Aorta (tissue), 5 donors: ENCODE data around the gene ALK. TPM values are rescaled to one million over a fixed set of nuclear protein-coding genes. Genes with fewer than 3 reads are reported as not detected.
"Not testable (repeated sequence)": the region's sequence is repeated elsewhere in the genome, so short reads cannot be mapped to it uniquely, and the experiment has no call there.

Source experiments
- ATAC-seq: fragments of 200-7000 bp; cut with Tn5 transposase; one replicate; pipeline ENCODE4 v1.9.1; 2022; ENCODE audit warnings: moderate library complexity; ENCODE audit not compliant: low FRiP score
- DNase-seq, 2 donors: peaks; one replicate each; pipeline ENCODE4 v3.0.0-alpha.2; 2020
- H3K27ac ChIP-seq, 2 donors: one replicate each; pipeline ENCODE4 v1.5.1; 2013; ENCODE audit warnings: low read length in 2 of 2, mild to moderate bottlenecking in 2 of 2, moderate library complexity in 2 of 2, control low read depth in 1 of 2, inconsistent platforms in 1 of 2, low read depth in 1 of 2
- H3K27me3 ChIP-seq, 2 donors: one replicate each; pipeline ENCODE4 v1.6.1; 2013; ENCODE audit warnings: control low read depth in 1 of 2, low read length in 1 of 2, mild to moderate bottlenecking in 1 of 2, moderate library complexity in 1 of 2; ENCODE audit not compliant: insufficient read depth in 2 of 2, control insufficient read depth in 1 of 2
- H3K36me3 ChIP-seq, 2 donors: one replicate each; pipeline ENCODE4 v1.6.1; 2013; ENCODE audit warnings: control low read depth in 1 of 2, low read length in 1 of 2, mild to moderate bottlenecking in 1 of 2; ENCODE audit not compliant: insufficient read depth in 2 of 2, control insufficient read depth in 1 of 2
- H3K4me1 ChIP-seq, 2 donors: one replicate each; pipeline ENCODE4 v1.6.1; 2013; ENCODE audit warnings: low read length in 2 of 2, control low read depth in 1 of 2, mild to moderate bottlenecking in 1 of 2, moderate library complexity in 1 of 2; ENCODE audit not compliant: insufficient read depth in 2 of 2, control insufficient read depth in 1 of 2
- H3K4me3 ChIP-seq, 2 donors: one replicate each; pipeline ENCODE4 v1.5.1; 2013; ENCODE audit warnings: low read length in 2 of 2, control low read depth in 1 of 2, mild to moderate bottlenecking in 1 of 2
- H3K9me3 ChIP-seq: one replicate; pipeline ENCODE4 v1.6.1; 2013; ENCODE audit warnings: mild to moderate bottlenecking, low read length; ENCODE audit not compliant: control insufficient read depth
- WGBS, 2 donors: extraction: QIAGEN DNeasy Blood & Tissue Kit; methylation state at CpG; one replicate each; pipeline ENCODE4 v1.1.7; 2013; 5-methylcytosine and 5-hydroxymethylcytosine counted together
- intact Hi-C, 2 donors: fragments of 100-400 bp; cut with DNase I; formaldehyde crosslinking; loops; one replicate each; pipeline versions ENCODE4 v1.14.2 to v1.15.0; 2022
- polyA plus RNA-seq, 2 donors: library from polyadenylated mRNA; stranded (reverse); fragments of 200-250 nt; gene quantifications; one replicate each; pipeline ENCODE4 v1.2.3, GENCODE V29; 2013
- total RNA-seq, 2 donors: library from RNA; stranded (reverse); fragmentation: NEBNext Ultra II Directional; extraction: Animal tissue kit (Norgen Biotek cat#: 25700); gene quantifications; one replicate each; pipeline ENCODE4 v1.2.1, GENCODE V29; 2021
- donor health status: healthy with polysubstance abuse.
- donor health status: Bipolar disorder and iron deficiency.
- donor health status: DM: no; HTN: no; CAD: no.
- donor health status: DM: no; HTN: no; CAD: no.
- donor health status: DM: yes; HTN: yes; CAD: no.

ALK gene
- total and polyA plus RNA-seq, 4 donors, result 0.13 to 0.30 TPM; not detected in 2

DNA sequence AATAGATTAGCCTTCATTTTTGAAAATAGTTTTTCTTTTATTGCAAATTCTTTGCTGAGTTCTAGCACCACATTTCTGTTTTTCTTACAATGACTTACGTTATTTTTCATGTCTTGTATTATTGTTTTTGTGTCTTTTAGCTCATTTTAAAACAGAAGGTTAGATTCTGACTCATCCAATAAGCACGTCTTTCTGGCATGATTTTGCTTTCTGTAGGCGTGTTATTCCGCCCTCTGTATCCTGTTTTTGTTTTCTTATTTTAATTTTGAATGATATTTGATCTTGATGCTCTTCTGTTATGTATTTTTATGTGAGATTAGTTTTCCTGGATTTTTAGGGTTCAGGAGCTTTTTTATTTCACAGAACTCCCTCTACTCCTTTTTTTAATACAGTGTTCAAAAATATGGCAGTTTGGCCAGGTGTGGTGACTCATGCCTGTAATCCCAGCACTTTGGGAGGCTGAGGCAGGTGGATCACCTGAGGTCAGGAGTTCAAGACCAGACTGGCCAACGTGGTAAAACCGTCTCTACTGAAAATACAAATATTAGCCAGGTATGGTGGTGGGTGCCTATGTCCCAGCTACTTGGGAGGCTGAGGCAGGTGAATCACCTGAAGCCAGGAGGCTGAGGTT lies 661.1 kb downstream of the ALK start:
- Histone ChIP-seq H3K9me3 (peaks cover 7% of the 10 kb centered on the region), H3K4me3 (no peak overlapping the region), H3K27ac (no peak overlapping the region), H3K36me3 (no peaks in the 10 kb centered on the region), H3K4me1 (no peaks in the 10 kb centered on the region), H3K27me3 (no peaks in the 10 kb centered on the region)
- intact Hi-C loops, result no loop called here
- ATAC-seq, result no peak
- DNase-seq, result no peak
- WGBS, 2 donors, result 40 to 46% methylated on average over 6 of the region's 6 CpGs

DNA sequence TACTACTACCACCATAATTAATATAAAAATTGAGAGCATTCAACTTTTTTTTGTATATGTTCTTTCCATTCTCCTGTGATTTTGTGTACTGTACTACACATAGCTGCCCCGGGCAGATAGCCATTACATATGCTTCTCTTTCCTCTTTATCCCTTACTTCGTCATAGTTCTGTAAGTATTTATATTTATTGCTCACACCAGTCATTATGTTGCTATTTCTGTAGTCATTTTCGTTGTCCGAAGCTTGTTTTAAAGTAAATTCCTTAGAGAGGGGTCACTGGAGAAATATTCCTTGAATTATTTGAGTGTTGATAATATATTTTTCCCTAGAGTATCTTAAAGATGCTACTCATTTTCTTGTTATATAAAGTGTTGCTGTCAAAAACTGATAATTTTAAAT lies 662.2 kb downstream of the ALK start:
- intact Hi-C loops, result no loop called here
- ATAC-seq, result no peak
- peaks cover 5% of the 10 kb centered on the region for H3K9me3 ChIP-seq
- no peaks in the 10 kb centered on the region for H3K36me3 ChIP-seq
- no peak overlapping the region for H3K27ac ChIP-seq
- no peaks in the 10 kb centered on the region for H3K27me3 ChIP-seq
- no peaks in the 10 kb centered on the region for H3K4me1 ChIP-seq
- 13 to 27% methylated on average over 4 of the region's 4 CpGs for WGBS, 2 donors
- no peak overlapping the region for H3K4me3 ChIP-seq
- DNase-seq, result no peak

DNA sequence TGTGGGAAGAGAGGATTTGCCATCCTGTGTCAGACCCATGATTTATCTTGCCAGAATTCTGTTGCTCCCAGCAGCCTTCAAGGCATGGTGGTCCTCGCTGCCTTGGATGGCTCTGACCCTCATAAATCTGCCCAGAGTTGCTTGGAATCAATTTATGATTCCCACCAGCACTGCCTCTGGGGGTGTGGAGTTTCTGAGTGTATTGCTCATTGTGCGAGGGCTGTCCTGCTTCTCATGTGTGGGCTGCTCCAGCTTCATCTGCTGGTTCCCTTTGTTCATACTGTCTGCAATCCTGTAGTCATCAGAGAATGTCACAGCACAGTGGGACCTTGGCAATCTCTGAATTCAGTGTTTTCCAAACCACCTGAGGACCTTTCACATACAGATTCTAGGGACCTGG lies 666.4 kb downstream of the ALK start:
- peaks cover 1% of the 10 kb centered on the region for H3K9me3 ChIP-seq
- 6 to 29% methylated on average over 2 of the region's 2 CpGs for WGBS, 2 donors

DNA sequence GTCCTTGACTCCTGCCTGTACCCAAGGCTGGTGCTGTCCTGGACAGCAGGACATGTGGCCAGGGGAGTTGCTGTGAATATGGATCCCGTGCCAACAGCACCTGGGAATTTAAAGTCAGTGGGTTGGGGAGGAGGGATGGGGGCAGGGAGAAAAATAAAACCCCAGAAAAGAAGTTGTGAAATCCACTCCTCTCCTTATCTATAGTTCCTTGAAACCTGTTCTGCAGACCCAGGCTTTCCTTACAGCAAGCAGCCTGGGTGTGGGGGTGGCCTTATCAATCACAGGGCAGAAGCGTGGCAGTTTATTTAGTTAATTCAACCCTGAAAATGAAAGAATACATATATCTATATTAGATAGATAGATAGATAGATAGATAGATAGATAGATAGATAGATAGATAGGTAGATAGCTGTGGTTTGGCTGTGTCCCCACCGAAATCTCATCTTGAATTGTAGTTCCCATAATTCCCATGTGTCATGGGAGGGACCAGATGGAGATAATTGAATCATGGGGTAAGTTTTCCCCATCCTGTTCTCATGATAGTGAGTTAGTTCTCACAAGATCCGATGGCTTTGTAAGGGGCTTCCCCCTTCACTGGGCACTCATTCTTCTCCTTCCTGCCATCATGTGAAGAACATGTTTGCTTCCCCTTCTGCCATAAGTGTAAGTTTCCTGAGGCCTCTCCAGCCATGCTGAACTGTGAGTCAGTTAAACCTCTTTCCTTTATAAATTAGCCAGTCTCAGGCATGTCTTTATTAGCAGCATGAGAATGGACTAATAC lies 667.7 kb downstream of the ALK start:
- H3K27ac ChIP-seq, H3K9me3 ChIP-seq, H3K27me3 ChIP-seq, DNase-seq, H3K4me1 ChIP-seq, H3K36me3 ChIP-seq, intact Hi-C loops, ATAC-seq, H3K4me3 ChIP-seq: not testable (repeated sequence)
- 73 to 74% methylated on average over 4 of the region's 4 CpGs for WGBS, 2 donors

More for the DNA sequence above, 666.4 kb downstream of the ALK start:
- ATAC-seq (no peak), DNase-seq (no peak)
- intact Hi-C loops, result no loop called here
- H3K4me1 ChIP-seq, result no peaks in the 10 kb centered on the region
- no peaks in the 10 kb centered on the region for H3K36me3 ChIP-seq
- H3K27me3 ChIP-seq, result no peaks in the 10 kb centered on the region
- no peak overlapping the region for H3K4me3 ChIP-seq
- H3K27ac ChIP-seq, result no peak overlapping the region

- no peak for DNase-seq
- 33 to 34% methylated on average over 3 of the region's 3 CpGs for WGBS, 2 donors
- intact Hi-C loops, result no loop called here
- no peak for ATAC-seq
- peaks cover 1% of the 10 kb centered on the region for H3K9me3 ChIP-seq
- no peak overlapping the region for H3K4me3 ChIP-seq
- H3K36me3 ChIP-seq, result no peaks in the 10 kb centered on the region
- no peaks in the 10 kb centered on the region for H3K27me3 ChIP-seq
- H3K4me1 ChIP-seq, result no peaks in the 10 kb centered on the region
- H3K27ac ChIP-seq, result no peak overlapping the region
Observed at GRCh38 chr2:29253026-29253425, 668.4 kb downstream of the ALK start.

DNA sequence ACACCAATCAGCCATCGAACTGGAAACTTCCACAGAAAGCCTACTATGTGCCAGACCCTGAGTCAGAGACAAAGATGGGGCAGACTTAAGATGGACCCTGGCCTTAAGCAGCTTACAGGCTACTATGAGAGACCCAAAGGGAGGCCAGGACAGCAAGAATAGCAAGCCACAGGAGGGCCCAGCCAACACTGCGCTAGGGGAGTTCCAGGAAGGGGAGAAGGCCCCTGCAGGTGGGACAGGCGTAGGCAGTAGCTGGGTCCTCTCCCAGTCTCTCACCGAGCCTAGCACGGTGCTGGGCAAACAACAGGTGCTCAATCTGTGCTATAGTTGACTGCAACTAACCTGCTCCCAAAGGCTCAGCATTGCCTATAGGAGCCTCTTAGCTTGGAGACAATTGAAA lies 670.0 kb downstream of the ALK start:
- H3K9me3 ChIP-seq, result peaks cover 1% of the 10 kb centered on the region
- DNase-seq (no peak), ATAC-seq (no peak)
- H3K4me1 ChIP-seq, result no peaks in the 10 kb centered on the region
- no peak overlapping the region for H3K27ac ChIP-seq
- no peak overlapping the region for H3K4me3 ChIP-seq
- no peaks in the 10 kb centered on the region for H3K27me3 ChIP-seq
- 89 to 93% methylated on average over 5 of the region's 5 CpGs for WGBS, 2 donors
- intact Hi-C loops, result no loop called here
- no peaks in the 10 kb centered on the region for H3K36me3 ChIP-seq

GRCh38 chr2:29250977-29251376 lies 670.4 kb downstream of the ALK start:
- Histone ChIP-seq H3K36me3 (no peaks in the 10 kb centered on the region), H3K9me3 (no peaks in the 10 kb centered on the region), H3K27ac (no peak overlapping the region), H3K27me3 (no peaks in the 10 kb centered on the region), H3K4me3 (no peak overlapping the region), H3K4me1 (no peaks in the 10 kb centered on the region)
- no peak for DNase-seq
- no peak for ATAC-seq
- WGBS, 2 donors, result 93 to 96% methylated on average over 7 of the region's 7 CpGs
- intact Hi-C loops, result no loop called here

- Histone ChIP-seq H3K4me3 (no peak overlapping the region), H3K9me3 (no peaks in the 10 kb centered on the region), H3K36me3 (no peaks in the 10 kb centered on the region), H3K27me3 (no peaks in the 10 kb centered on the region), H3K27ac (no peak overlapping the region), H3K4me1 (no peaks in the 10 kb centered on the region)
- intact Hi-C loops, result no loop called here
- ATAC-seq (no peak), DNase-seq (no peak)
- 53 to 59% methylated on average over 11 of the region's 11 CpGs for WGBS, 2 donors
Observed at GRCh38 chr2:29249666-29250253, 671.6 kb downstream of the ALK start.
